Osteoblast (primary cell): ENCODE measurements around the gene FNIP2. TPM values are rescaled to one million over a fixed set of nuclear protein-coding genes. Genes with fewer than 3 reads are reported as not detected.

ENCODE experiments used
- DNase-seq: peaks from one replicate; pipeline ENCODE4 v3.0.0; 2011; ENCODE audit warnings: low spot score, mixed read lengths; ENCODE audit not compliant: insufficient read length; ENCODE audit errors: missing footprints
- H2AFZ ChIP-seq: 2 replicates; pipeline ENCODE4 v1.6.0; 2011; ENCODE audit warnings: mild to moderate bottlenecking, low read length
- H3K27ac ChIP-seq: 2 replicates; pipeline ENCODE4 v1.5.1; 2011; ENCODE audit warnings: mild to moderate bottlenecking, low read depth, low read length, moderate library complexity
- H3K27me3 ChIP-seq: 2 replicates; pipeline ENCODE4 v1.6.0; 2012; ENCODE audit warnings: mild to moderate bottlenecking, control low read depth, inconsistent platforms, low read length, moderate library complexity; ENCODE audit not compliant: insufficient read depth
- H3K36me3 ChIP-seq: 2 replicates; pipeline ENCODE4 v1.5.1; 2011; ENCODE audit warnings: mild to moderate bottlenecking, low read length, control low read depth, moderate library complexity; ENCODE audit not compliant: insufficient read depth
- H3K4me1 ChIP-seq: 2 replicates; pipeline ENCODE4 v1.5.1; 2011; ENCODE audit warnings: mild to moderate bottlenecking, low read length, control low read depth, moderate library complexity; ENCODE audit not compliant: insufficient read depth
- H3K4me2 ChIP-seq: 2 replicates; pipeline ENCODE4 v1.6.0; 2011; ENCODE audit warnings: mild to moderate bottlenecking, low read length; ENCODE audit not compliant: insufficient read depth
- H3K4me3 ChIP-seq: fragments of 200-600 bp; sonication (generic); 3 replicates; pipeline ENCODE4 v1.5.1; 2012; ENCODE audit warnings: mild to moderate bottlenecking, low read length, inconsistent platforms; ENCODE audit not compliant: insufficient read depth
- H3K79me2 ChIP-seq: 2 replicates; pipeline ENCODE4 v1.6.0; 2012; ENCODE audit warnings: mild to moderate bottlenecking, low read length, control low read depth, inconsistent platforms; ENCODE audit not compliant: insufficient read depth
- H3K9me3 ChIP-seq: 2 replicates; pipeline ENCODE4 v1.5.1; 2011; ENCODE audit warnings: low read depth, low read length, control low read depth
- H4K20me1 ChIP-seq: 2 replicates; pipeline ENCODE4 v1.6.0; 2012; ENCODE audit warnings: mild to moderate bottlenecking, low read length, control low read depth; ENCODE audit not compliant: insufficient read depth
- total RNA-seq: library from RNA; depleted of rRNA; stranded (reverse); fragments of >200 nt; gene quantifications from 2 replicates; pipeline ENCODE4 v1.2.3, GENCODE V29; 2012
- TF ChIP-seq, protein P1 (sequence below): IDR thresholded peaks from 2 replicates; pipeline ENCODE4 v1.5.1; 2011; ENCODE audit warnings: mild to moderate bottlenecking, low read depth, low read length, moderate library complexity; ENCODE audit errors: extremely low read depth

FNIP2 gene
- total RNA-seq, 1 donor: 78.9 TPM

DNA sequence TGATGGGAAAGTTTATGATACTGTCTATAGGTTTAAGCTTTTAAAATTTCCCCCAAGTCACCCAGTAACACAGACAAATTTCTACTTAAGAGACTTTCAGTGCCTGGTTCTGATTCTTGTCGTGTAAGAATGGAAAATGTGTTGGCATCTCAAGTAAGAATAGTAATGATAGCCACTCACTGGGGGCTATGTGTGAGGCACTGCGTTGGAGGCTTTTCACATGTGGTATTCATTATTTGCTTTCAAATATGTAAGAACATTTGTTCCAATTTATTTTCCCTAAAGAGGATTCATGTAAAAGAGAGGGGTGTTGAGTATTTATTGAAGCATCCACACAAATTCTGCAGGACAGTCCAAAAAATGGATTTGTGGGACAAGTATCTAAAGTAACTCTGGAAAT lies 143.6 kb downstream of the FNIP2 start:
- H3K4me1 ChIP-seq: peaks cover 31% of the 10 kb centered on the region
- no peaks in the 10 kb centered on the region for H3K36me3 ChIP-seq
- no peak overlapping the region for H3K4me2 ChIP-seq
- no peaks in the 10 kb centered on the region for H3K79me2 ChIP-seq
- no peak overlapping the region for H3K4me3 ChIP-seq
- H3K9me3 ChIP-seq: no peaks in the 10 kb centered on the region
- DNase-seq: no peak
- TF ChIP-seq, protein P1, sequence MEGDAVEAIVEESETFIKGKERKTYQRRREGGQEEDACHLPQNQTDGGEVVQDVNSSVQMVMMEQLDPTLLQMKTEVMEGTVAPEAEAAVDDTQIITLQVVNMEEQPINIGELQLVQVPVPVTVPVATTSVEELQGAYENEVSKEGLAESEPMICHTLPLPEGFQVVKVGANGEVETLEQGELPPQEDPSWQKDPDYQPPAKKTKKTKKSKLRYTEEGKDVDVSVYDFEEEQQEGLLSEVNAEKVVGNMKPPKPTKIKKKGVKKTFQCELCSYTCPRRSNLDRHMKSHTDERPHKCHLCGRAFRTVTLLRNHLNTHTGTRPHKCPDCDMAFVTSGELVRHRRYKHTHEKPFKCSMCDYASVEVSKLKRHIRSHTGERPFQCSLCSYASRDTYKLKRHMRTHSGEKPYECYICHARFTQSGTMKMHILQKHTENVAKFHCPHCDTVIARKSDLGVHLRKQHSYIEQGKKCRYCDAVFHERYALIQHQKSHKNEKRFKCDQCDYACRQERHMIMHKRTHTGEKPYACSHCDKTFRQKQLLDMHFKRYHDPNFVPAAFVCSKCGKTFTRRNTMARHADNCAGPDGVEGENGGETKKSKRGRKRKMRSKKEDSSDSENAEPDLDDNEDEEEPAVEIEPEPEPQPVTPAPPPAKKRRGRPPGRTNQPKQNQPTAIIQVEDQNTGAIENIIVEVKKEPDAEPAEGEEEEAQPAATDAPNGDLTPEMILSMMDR: no peak
- no peaks in the 10 kb centered on the region for H3K27me3 ChIP-seq
- no peaks in the 10 kb centered on the region for H4K20me1 ChIP-seq
- H3K27ac ChIP-seq: no peak overlapping the region
- H2AFZ ChIP-seq: no peak overlapping the region

DNA sequence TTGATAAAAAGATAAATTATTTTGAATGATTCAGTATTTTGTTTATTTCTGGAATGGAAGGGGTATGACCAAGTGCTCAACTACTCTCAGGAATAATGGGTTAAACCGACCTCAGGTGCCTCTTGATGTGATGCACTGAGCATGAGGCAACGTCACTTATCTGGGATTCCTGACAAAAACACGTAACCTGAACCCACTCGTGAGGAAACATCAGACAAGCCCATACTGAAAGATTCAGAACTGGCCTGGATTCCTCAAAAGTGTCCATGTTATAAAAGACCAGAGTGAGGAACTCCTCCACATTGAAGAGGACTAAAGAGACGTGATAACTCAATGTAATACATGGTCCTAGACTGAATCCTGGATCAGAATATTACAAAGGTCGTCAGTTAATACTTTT lies 144.0 kb downstream of the FNIP2 start:
- Histone ChIP-seq H3K4me3 (no peak overlapping the region), H2AFZ (no peak overlapping the region)
- no peak for DNase-seq

DNA sequence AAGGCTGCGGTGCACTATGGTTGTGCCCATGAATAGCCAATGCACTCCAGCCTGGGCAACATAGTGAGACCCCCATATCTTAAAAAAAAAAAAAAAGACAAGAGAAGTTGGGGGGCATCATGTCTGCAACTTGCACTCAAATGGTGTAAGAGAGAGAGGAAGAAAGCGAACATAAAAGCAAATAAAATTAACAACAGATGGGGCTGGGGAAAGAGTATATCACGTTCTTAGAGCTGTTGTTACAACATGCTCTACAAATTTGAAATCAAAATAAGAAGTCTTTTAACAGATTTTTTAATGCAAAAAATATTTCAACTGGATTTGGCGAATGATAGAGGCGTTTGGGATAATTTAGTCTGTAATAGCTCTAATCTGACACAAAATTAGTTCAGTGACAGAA lies 144.9 kb downstream of the FNIP2 start:
- TF ChIP-seq, protein P1: no peak
- Histone ChIP-seq H3K4me3 (no peak overlapping the region), H4K20me1 (no peaks in the 10 kb centered on the region), H3K4me1 (peaks cover 31% of the 10 kb centered on the region), H3K79me2 (no peaks in the 10 kb centered on the region), H3K36me3 (no peaks in the 10 kb centered on the region), H3K27me3 (no peaks in the 10 kb centered on the region), H3K9me3 (no peaks in the 10 kb centered on the region), H2AFZ (no peak overlapping the region), H3K4me2 (peak overlapping the region; percentile 25), H3K27ac (peak overlapping the region; percentile 60)
- DNase-seq: no peak

More for the DNA sequence above, 144.0 kb downstream of the FNIP2 start:
- Histone ChIP-seq H3K27ac (no peak overlapping the region), H3K79me2 (no peaks in the 10 kb centered on the region), H3K9me3 (no peaks in the 10 kb centered on the region), H3K4me2 (no peak overlapping the region), H4K20me1 (no peaks in the 10 kb centered on the region), H3K4me1 (peaks cover 31% of the 10 kb centered on the region), H3K36me3 (no peaks in the 10 kb centered on the region), H3K27me3 (no peaks in the 10 kb centered on the region)
- TF ChIP-seq, protein P1: no peak

DNA sequence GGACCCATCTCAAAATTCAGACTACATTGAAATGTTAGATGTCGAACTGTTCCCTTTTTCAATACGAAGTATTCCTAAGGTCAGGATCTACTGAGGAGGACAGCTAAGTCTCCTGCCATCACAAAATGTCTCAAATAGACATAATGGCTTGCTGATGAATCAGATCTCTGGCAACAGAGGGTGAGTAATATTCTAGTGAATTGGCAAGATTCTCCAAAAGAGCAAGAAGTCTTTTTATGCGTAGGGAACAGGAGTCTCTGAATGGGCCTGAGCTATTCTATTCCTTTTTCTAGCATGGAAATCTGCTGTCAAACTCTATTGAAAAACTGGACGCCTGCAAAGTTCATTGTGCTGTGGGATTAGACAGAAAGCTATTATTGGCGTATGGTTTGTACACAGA lies 145.4 kb downstream of the FNIP2 start:
- H3K27ac ChIP-seq: peak overlapping the region; percentile 60
- H3K27me3 ChIP-seq: no peaks in the 10 kb centered on the region

More for the DNA sequence above, 145.4 kb downstream of the FNIP2 start:
- Histone ChIP-seq H2AFZ (no peak overlapping the region), H3K4me1 (peaks cover 31% of the 10 kb centered on the region), H3K79me2 (no peaks in the 10 kb centered on the region), H3K4me3 (no peak overlapping the region), H3K9me3 (no peaks in the 10 kb centered on the region), H3K36me3 (no peaks in the 10 kb centered on the region), H3K4me2 (peak overlapping the region; percentile 25), H4K20me1 (no peaks in the 10 kb centered on the region)
- peak; percentile 61 for DNase-seq
- TF ChIP-seq, protein P1: no peak
